ENCODE data around the gene RGS19. TPM values are rescaled to one million over a fixed set of nuclear protein-coding genes. Genes with fewer than 3 reads are reported as not detected.

RGS19 gene
- total RNA-seq, 2 experiments from 2014 or later, result 9.7 to 14.8 TPM

DNA sequence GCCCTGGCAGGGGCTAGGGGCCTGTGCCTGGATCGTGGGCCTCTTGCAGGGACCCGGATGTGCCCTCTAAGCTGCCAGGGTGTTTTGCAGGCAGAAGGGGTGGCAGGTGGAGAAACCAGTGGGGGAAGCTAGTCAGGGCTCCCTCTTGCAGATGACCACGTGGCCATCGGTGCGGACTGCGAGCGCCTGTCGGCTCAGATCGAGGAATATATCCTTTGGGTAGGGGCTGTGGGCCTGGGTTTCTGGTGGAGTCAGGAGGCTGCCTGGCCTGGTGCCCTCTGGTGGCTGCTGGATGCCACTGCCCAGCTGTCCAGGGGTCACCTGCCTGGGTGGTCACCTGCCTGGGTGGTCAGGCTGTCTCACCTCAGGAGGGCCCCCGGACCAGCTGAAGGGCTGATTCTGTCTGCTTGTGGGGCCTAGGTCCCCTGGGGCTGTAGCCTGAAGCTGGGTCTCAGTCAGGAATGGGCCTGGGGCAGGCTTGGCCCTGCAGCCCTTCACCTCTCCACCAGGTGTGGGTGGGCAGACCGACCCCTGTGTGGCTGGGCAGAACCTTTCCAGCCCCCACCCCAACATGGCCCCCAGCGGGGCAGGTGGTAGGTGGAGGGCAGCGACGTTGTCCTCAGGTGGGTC is 9.6 kb downstream of the RGS19 start:
- peak in 3 of 14 experiments; percentile 30 to 52 (median 47) for DNase-seq
- Histone ChIP-seq H3K36me3 (ENCODE audit: insufficient read depth, low read length) (peaks cover 31% of the 10 kb centered on the region), H3K9me3 (ENCODE audit: control insufficient read depth in 1 of 2, insufficient read depth in 1 of 2, low read length in 2 of 2) (no peaks in the 10 kb centered on the region), H3K27ac (ENCODE audit: low read depth in 1 of 2, low read length in 2 of 2) (no peak overlapping the region), H3K4me3 (ENCODE audit: low read length) (no peak overlapping the region), H3K27me3 (ENCODE audit: control insufficient read depth in 1 of 2, insufficient read depth in 2 of 2, low read length in 2 of 2) (no peaks in the 10 kb centered on the region), H3K4me1 (ENCODE audit: insufficient read depth, low read length) (peaks cover 62% of the 10 kb centered on the region)
- Mint-ChIP-seq H3K9me3 (no peaks in the 10 kb centered on the region), H3K36me3 (ENCODE audit: low read depth) (peaks cover 18% of the 10 kb centered on the region), H3K4me3 (no peak overlapping the region), H3K27ac (no peak overlapping the region), H3K4me1 (ENCODE audit: low read depth) (peaks cover 28% of the 10 kb centered on the region), H3K27me3 (no peaks in the 10 kb centered on the region)
- ChIA-PET POLR2A (interaction anchor here (1.0 to 1.8 kb wide), 5 partner anchors 8 to 30 kb away, joined by 3 to 7 read pairs (median 5); partner anchors contain the start of genes LKAAEAR1, OPRL1 and RGS19), CTCF (interaction anchor here (0.8 to 1.7 kb wide), 3 partner anchors 8 to 31 kb away, joined by 4 to 10 read pairs (median 5); no protein-coding TSS in a partner anchor)
- no peak for ATAC-seq (ENCODE audit: poor library complexity)
- TF ChIP-seq, protein P1, sequence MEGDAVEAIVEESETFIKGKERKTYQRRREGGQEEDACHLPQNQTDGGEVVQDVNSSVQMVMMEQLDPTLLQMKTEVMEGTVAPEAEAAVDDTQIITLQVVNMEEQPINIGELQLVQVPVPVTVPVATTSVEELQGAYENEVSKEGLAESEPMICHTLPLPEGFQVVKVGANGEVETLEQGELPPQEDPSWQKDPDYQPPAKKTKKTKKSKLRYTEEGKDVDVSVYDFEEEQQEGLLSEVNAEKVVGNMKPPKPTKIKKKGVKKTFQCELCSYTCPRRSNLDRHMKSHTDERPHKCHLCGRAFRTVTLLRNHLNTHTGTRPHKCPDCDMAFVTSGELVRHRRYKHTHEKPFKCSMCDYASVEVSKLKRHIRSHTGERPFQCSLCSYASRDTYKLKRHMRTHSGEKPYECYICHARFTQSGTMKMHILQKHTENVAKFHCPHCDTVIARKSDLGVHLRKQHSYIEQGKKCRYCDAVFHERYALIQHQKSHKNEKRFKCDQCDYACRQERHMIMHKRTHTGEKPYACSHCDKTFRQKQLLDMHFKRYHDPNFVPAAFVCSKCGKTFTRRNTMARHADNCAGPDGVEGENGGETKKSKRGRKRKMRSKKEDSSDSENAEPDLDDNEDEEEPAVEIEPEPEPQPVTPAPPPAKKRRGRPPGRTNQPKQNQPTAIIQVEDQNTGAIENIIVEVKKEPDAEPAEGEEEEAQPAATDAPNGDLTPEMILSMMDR (IDR thresholded peaks at IDR 0.05), result peak; percentile 76
- intact Hi-C loops (cut with DNase I, micrococcal nuclease), result loop anchor here in 1 of 2 experiments (10.0 kb wide), 1 partner anchor 415 kb away; the partner anchor contains the start of genes RTEL1 and STMN3

DNA sequence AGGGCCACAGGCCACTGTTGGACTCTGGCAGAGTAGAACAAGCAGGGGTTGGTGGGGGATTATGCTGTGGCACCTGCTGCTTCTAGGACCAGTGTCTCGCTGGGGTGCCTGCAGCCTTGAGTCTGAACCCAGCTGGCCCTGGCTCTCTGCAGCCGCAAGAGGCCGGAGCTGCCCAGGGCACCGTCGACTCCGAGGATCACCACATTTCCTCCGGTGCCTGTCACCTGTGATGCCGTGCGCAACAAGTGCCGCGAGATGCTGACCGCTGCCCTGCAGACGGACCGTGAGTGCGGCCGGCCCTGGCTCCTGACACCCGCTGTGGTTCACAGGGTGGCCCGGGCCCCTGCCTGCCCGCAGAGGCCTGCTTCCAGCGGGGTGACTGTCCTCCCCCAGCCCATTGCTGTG is 10.1 kb downstream of the RGS19 start:
- Histone ChIP-seq H3K27me3 (ENCODE audit: control insufficient read depth in 1 of 2, insufficient read depth in 2 of 2, low read length in 2 of 2) (no peaks in the 10 kb centered on the region), H3K27ac (ENCODE audit: low read depth in 1 of 2, low read length in 2 of 2) (no peak overlapping the region), H3K36me3 (ENCODE audit: insufficient read depth, low read length) (peaks cover 26% of the 10 kb centered on the region), H3K4me3 (ENCODE audit: low read length) (no peak overlapping the region), H3K9me3 (ENCODE audit: control insufficient read depth in 1 of 2, insufficient read depth in 1 of 2, low read length in 2 of 2) (no peaks in the 10 kb centered on the region), H3K4me1 (ENCODE audit: insufficient read depth, low read length) (peaks cover 66% of the 10 kb centered on the region)
- ChIA-PET CTCF (interaction anchor here (0.8 to 1.7 kb wide), 3 partner anchors 9 to 31 kb away, joined by 4 to 10 read pairs (median 5); no protein-coding TSS in a partner anchor), POLR2A (interaction anchor here (1.0 to 1.8 kb wide), 5 partner anchors 8 to 30 kb away, joined by 3 to 7 read pairs (median 5); partner anchors contain the start of genes LKAAEAR1, OPRL1 and RGS19)
- ATAC-seq (ENCODE audit: poor library complexity) (no peak), DNase-seq (no peak)
- intact Hi-C loops (cut with DNase I, micrococcal nuclease), result loop anchor here in 1 of 2 experiments (10.0 kb wide), 1 partner anchor 414 kb away; the partner anchor contains the start of genes RTEL1 and STMN3
- TF ChIP-seq, protein P1 (IDR thresholded peaks at IDR 0.05), result no peak
- Mint-ChIP-seq H3K27me3 (no peaks in the 10 kb centered on the region), H3K9me3 (no peaks in the 10 kb centered on the region), H3K4me3 (no peak overlapping the region), H3K36me3 (ENCODE audit: low read depth) (peaks cover 14% of the 10 kb centered on the region), H3K4me1 (ENCODE audit: low read depth) (peaks cover 33% of the 10 kb centered on the region), H3K27ac (no peak overlapping the region)

DNA sequence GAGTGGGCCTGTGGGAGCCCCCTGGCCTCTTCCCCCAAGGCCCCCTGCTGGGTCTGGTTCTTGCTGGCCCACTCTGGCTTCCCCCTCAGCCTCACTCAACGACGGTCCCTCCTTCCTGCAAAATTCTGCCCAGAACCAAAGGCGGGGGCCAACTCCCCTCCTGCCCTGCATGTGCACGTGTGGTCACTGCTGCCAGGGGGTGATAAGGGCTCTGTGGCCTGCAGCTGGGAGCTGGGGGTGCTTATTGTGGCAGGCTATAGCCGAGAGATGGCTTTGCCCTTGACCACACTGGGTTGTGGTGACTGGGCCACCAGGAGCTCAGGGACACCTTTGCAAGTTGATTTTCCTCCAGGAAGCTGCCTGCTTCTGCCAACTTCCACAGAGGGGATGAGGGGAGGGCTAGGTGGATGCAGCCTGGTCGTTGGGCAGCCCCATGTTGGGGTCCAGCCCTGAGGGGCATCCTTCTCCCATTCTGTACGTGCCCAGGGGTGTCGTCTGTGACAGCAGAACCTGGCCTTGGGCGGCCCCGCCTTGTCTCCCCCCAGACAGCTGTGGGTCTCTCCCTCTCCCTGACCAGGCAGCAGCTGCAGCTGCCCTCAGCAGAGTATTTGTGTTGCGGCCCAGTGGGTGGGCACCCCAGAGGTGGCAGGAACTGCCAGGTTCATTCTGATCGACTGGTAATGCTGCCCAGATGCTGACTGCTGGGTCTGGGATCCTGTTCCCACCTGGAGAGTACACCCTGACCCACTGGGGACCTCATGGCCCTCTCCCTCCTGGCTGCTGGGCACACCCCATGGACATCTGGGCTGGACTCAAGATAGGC is 10.7 kb downstream of the RGS19 start:
- no peaks in the 10 kb centered on the region for H3K27me3 ChIP-seq (ENCODE audit: control insufficient read depth in 1 of 2, insufficient read depth in 2 of 2, low read length in 2 of 2)
- TF ChIP-seq, protein P1 (IDR thresholded peaks at IDR 0.05), result no peak
- DNase-seq (no peak), ATAC-seq (ENCODE audit: poor library complexity) (no peak)
- intact Hi-C loops (cut with DNase I, micrococcal nuclease), result loop anchor here in 1 of 2 experiments (10.0 kb wide), 1 partner anchor 414 kb away; the partner anchor contains the start of genes RTEL1 and STMN3
- Mint-ChIP-seq H3K4me1 (ENCODE audit: low read depth) (peaks cover 39% of the 10 kb centered on the region), H3K36me3 (ENCODE audit: low read depth) (peaks cover 10% of the 10 kb centered on the region), H3K27ac (no peak overlapping the region), H3K9me3 (no peaks in the 10 kb centered on the region), H3K27me3 (no peaks in the 10 kb centered on the region), H3K4me3 (no peak overlapping the region)
- H3K27ac ChIP-seq (ENCODE audit: low read depth in 1 of 2, low read length in 2 of 2), result no peak overlapping the region
- peaks cover 72% of the 10 kb centered on the region for H3K4me1 ChIP-seq (ENCODE audit: insufficient read depth, low read length)
- peaks cover 20% of the 10 kb centered on the region for H3K36me3 ChIP-seq (ENCODE audit: insufficient read depth, low read length)
- H3K9me3 ChIP-seq (ENCODE audit: control insufficient read depth in 1 of 2, insufficient read depth in 1 of 2, low read length in 2 of 2), result no peaks in the 10 kb centered on the region
- CTCF ChIA-PET, result interaction anchor here (1.7 kb wide), 1 partner anchor 30 kb away, joined by 10 read pairs; no protein-coding TSS in a partner anchor
- POLR2A ChIA-PET, result interaction anchor here (1.7 to 1.8 kb wide), 2 partner anchors 9 to 15 kb away, joined by 6 to 7 read pairs; partner anchors contain the start of gene LKAAEAR1
- no peak overlapping the region for H3K4me3 ChIP-seq (ENCODE audit: low read length)
